Endothelial cell (in vitro differentiated cells): Measurements from ENCODE around the gene ZBP1. TPM values are rescaled to one million over a fixed set of nuclear protein-coding genes. Genes with fewer than 3 reads are reported as not detected.

Experiments
- DNase-seq: peaks from one replicate; pipeline ENCODE4 v3.0.0; 2021; ENCODE audit warnings: low spot score
- H3K27ac Mint-ChIP-seq: one replicate; pipeline ENCODE4 v1.8.0; 2021; ENCODE audit warnings: mixed read lengths, inconsistent platforms; ENCODE audit not compliant: unreplicated experiment
- H3K27me3 Mint-ChIP-seq: one replicate; pipeline ENCODE4 v1.8.0; 2021; ENCODE audit warnings: mild to moderate bottlenecking, moderate library complexity, mixed read lengths, inconsistent platforms; ENCODE audit not compliant: unreplicated experiment
- H3K36me3 Mint-ChIP-seq: one replicate; pipeline ENCODE4 v1.8.0; 2021; ENCODE audit warnings: mild to moderate bottlenecking, low read depth, mixed read lengths, inconsistent platforms; ENCODE audit not compliant: unreplicated experiment
- H3K4me1 Mint-ChIP-seq: one replicate; pipeline ENCODE4 v1.8.0; 2021; ENCODE audit warnings: mild to moderate bottlenecking, mixed read lengths, inconsistent platforms; ENCODE audit not compliant: unreplicated experiment
- H3K4me3 Mint-ChIP-seq: one replicate; pipeline ENCODE4 v1.8.0; 2021; ENCODE audit warnings: mild to moderate bottlenecking, mixed read lengths, inconsistent platforms; ENCODE audit not compliant: unreplicated experiment
- H3K9me3 Mint-ChIP-seq: one replicate; pipeline ENCODE4 v1.8.0; 2021; ENCODE audit warnings: mixed read lengths, inconsistent platforms; ENCODE audit not compliant: unreplicated experiment
- CTCF ChIP-seq: fragments of 200-600 bp; sonication (generic); IDR thresholded peaks from one replicate; pipeline ENCODE4 v1.5.0; 2021; ENCODE audit warnings: antibody characterized with exemption; ENCODE audit not compliant: unreplicated experiment
- total RNA-seq: library from RNA; stranded (reverse); fragmentation: NEBNext Ultra II Directional; extraction: Animal tissue kit (Norgen Biotek cat#: 25700); gene quantifications from one replicate; pipeline ENCODE4 v1.2.1, GENCODE V29; 2021; ENCODE audit not compliant: unreplicated experiment

The ZBP1 gene
- total RNA-seq, 1 donor from 2014 or later = not detected

GRCh38 chr20:57656252-57656820 is 36.1 kb upstream of the ZBP1 start:
- no peak for TF ChIP-seq CTCF
- Mint-ChIP-seq H3K9me3 (no peaks in the 10 kb centered on the region), H3K36me3 (peaks cover 47% of the 10 kb centered on the region), H3K27ac (no peak overlapping the region), H3K4me1 (peaks cover 18% of the 10 kb centered on the region), H3K4me3 (no peak overlapping the region), H3K27me3 (peaks cover 16% of the 10 kb centered on the region)
- DNase-seq = peak; percentile 2

- peak; percentile 1 for DNase-seq
- peak overlapping the region; percentile 61 for H3K27ac Mint-ChIP-seq
- no peaks in the 10 kb centered on the region for H3K9me3 Mint-ChIP-seq
- no peak overlapping the region for H3K4me3 Mint-ChIP-seq
- H3K36me3 Mint-ChIP-seq = peaks cover 45% of the 10 kb centered on the region
- no peak for TF ChIP-seq CTCF
- peaks cover 15% of the 10 kb centered on the region for H3K4me1 Mint-ChIP-seq
- peaks cover 16% of the 10 kb centered on the region for H3K27me3 Mint-ChIP-seq
Measured at GRCh38 chr20:57655809-57656155, 35.6 kb upstream of the ZBP1 start.

GRCh38 chr20:57654998-57655808 is 35.0 kb upstream of the ZBP1 start:
- peaks cover 43% of the 10 kb centered on the region for H3K36me3 Mint-ChIP-seq
- no peak for TF ChIP-seq CTCF
- H3K4me1 Mint-ChIP-seq = peaks cover 10% of the 10 kb centered on the region
- peak; percentile 5 for DNase-seq
- H3K27me3 Mint-ChIP-seq = peaks cover 14% of the 10 kb centered on the region
- no peak overlapping the region for H3K4me3 Mint-ChIP-seq
- H3K27ac Mint-ChIP-seq = no peak overlapping the region
- no peaks in the 10 kb centered on the region for H3K9me3 Mint-ChIP-seq

GRCh38 chr20:57654363-57654997 is 34.3 kb upstream of the ZBP1 start:
- peaks cover 16% of the 10 kb centered on the region for H3K27me3 Mint-ChIP-seq
- H3K4me3 Mint-ChIP-seq = no peak overlapping the region
- peaks cover 43% of the 10 kb centered on the region for H3K36me3 Mint-ChIP-seq
- DNase-seq = peak; percentile 62
- H3K27ac Mint-ChIP-seq = no peak overlapping the region
- H3K4me1 Mint-ChIP-seq = peaks cover 5% of the 10 kb centered on the region
- no peaks in the 10 kb centered on the region for H3K9me3 Mint-ChIP-seq
- peak; percentile 86 for TF ChIP-seq CTCF

- no peak overlapping the region for H3K4me3 Mint-ChIP-seq
- peak; percentile 1 for DNase-seq
- no peak for TF ChIP-seq CTCF
- peaks cover 37% of the 10 kb centered on the region for H3K36me3 Mint-ChIP-seq
- no peaks in the 10 kb centered on the region for H3K9me3 Mint-ChIP-seq
- H3K27ac Mint-ChIP-seq = no peak overlapping the region
- H3K27me3 Mint-ChIP-seq = peaks cover 11% of the 10 kb centered on the region
- peaks cover 5% of the 10 kb centered on the region for H3K4me1 Mint-ChIP-seq
Measured at GRCh38 chr20:57653910-57654309, 33.7 kb upstream of the ZBP1 start.
